SK-N-SH treated with all-trans-retinoic acid at 6 μM for 48 hours (cell line): ENCODE measurements around the gene EPHA6.

Experiments used
- ATAC-seq: fragments of 200-7000 bp; cut with Tn5 transposase; 3 replicates; pipeline ENCODE4 v1.9.1; 2020; ENCODE audit warnings: mild to moderate bottlenecking, moderate library complexity
- ARNTL ChIP-seq: fragments of 450-650 bp; formaldehyde crosslinking; IDR thresholded peaks from 2 replicates; pipeline ENCODE4 v1.5.0; 2020; ENCODE audit warnings: low read depth, mild to moderate bottlenecking, moderate library complexity, borderline replicate concordance
- BACH2 ChIP-seq: fragments of 250-450 bp; sonication (Bioruptor Pico); IDR thresholded peaks from 2 replicates; pipeline ENCODE4 v1.9.0; 2021; ENCODE audit warnings: mild to moderate bottlenecking, borderline replicate concordance
- CSDC2 ChIP-seq: fragments of 250-450 bp; sonication (Bioruptor Pico); IDR thresholded peaks from 2 replicates; pipeline ENCODE4 v1.5.0; 2020; ENCODE audit warnings: mild to moderate bottlenecking, moderate library complexity
- ESRRG ChIP-seq: fragments of 250-450 bp; sonication (Bioruptor Pico); IDR thresholded peaks from 2 replicates; pipeline ENCODE4 v1.6.1; 2021; ENCODE audit warnings: mild to moderate bottlenecking
- GLIS3 ChIP-seq: fragments of 250-450 bp; sonication (Bioruptor Pico); IDR thresholded peaks from 2 replicates; pipeline ENCODE4 v1.5.0; 2020; ENCODE audit warnings: mild to moderate bottlenecking, moderate library complexity
- ISL1 ChIP-seq: fragments of 250-450 bp; sonication (Bioruptor Pico); IDR thresholded peaks from 2 replicates; pipeline ENCODE4 v2.1.2; 2022; ENCODE audit warnings: mild to moderate bottlenecking, moderate library complexity
- OSR1 ChIP-seq: fragments of 250-450 bp; sonication (Bioruptor Pico); IDR thresholded peaks from 2 replicates; pipeline ENCODE4 v1.8.0; 2022; ENCODE audit warnings: moderate library complexity, mild to moderate bottlenecking, inconsistent platforms
- PATZ1 ChIP-seq: fragments of 250-450 bp; sonication (Bioruptor Pico); IDR thresholded peaks from 2 replicates; pipeline ENCODE4 v1.8.0; 2020; ENCODE audit warnings: mild to moderate bottlenecking, moderate library complexity, borderline replicate concordance
- PPARA ChIP-seq: fragments of 250-450 bp; sonication (Bioruptor Pico); IDR thresholded peaks from 2 replicates; pipeline ENCODE4 v1.5.0; 2020; ENCODE audit warnings: mild to moderate bottlenecking, borderline replicate concordance
- RARB ChIP-seq: fragments of 250-450 bp; sonication (Bioruptor Pico); IDR thresholded peaks from 2 replicates; pipeline ENCODE4 v1.8.0; 2021; ENCODE audit warnings: mild to moderate bottlenecking, moderate library complexity
- SNAI2 ChIP-seq: fragments of 250-450 bp; sonication (Bioruptor Pico); IDR thresholded peaks from 2 replicates; pipeline ENCODE4 v1.5.0; 2020; ENCODE audit warnings: mild to moderate bottlenecking, moderate library complexity
- TCF4 ChIP-seq: fragments of 250-450 bp; sonication (Bioruptor Pico); IDR thresholded peaks from 2 replicates; pipeline ENCODE4 v1.8.0; 2021; ENCODE audit warnings: mild to moderate bottlenecking, moderate library complexity, borderline replicate concordance
- TOX ChIP-seq: fragments of 250-450 bp; sonication (Bioruptor Pico); IDR thresholded peaks from 2 replicates; pipeline ENCODE4 v1.8.0; 2021; ENCODE audit warnings: mild to moderate bottlenecking, moderate library complexity, borderline replicate concordance
- TSHZ2 ChIP-seq: fragments of 250-450 bp; sonication (Bioruptor Pico); IDR thresholded peaks from 2 replicates; pipeline ENCODE4 v1.5.0; 2020; ENCODE audit warnings: mild to moderate bottlenecking, moderate library complexity
- ZC3H10 ChIP-seq: fragments of 250-450 bp; sonication (Bioruptor Pico); IDR thresholded peaks from 2 replicates; pipeline ENCODE4 v1.5.1; 2021; ENCODE audit warnings: mild to moderate bottlenecking, moderate library complexity
- ZFP30 ChIP-seq: fragments of 450-650 bp; formaldehyde crosslinking; IDR thresholded peaks from 2 replicates; pipeline ENCODE4 v1.5.0; 2022; ENCODE audit warnings: mild to moderate bottlenecking, moderate library complexity
- ZNF565 ChIP-seq: fragments of 450-650 bp; formaldehyde crosslinking; conservative IDR thresholded peaks from 2 replicates; pipeline ENCODE4 v1.5.0; 2020; ENCODE audit warnings: low read depth, mild to moderate bottlenecking, moderate library complexity
- ZNF70 ChIP-seq: fragments of 450-650 bp; formaldehyde crosslinking; IDR thresholded peaks from 2 replicates; pipeline ENCODE4 v1.5.0; 2020; ENCODE audit warnings: mild to moderate bottlenecking, moderate library complexity
- ZNF8 ChIP-seq: fragments of 450-650 bp; formaldehyde crosslinking; IDR thresholded peaks from 2 replicates; pipeline ENCODE4 v1.5.0; 2020; ENCODE audit warnings: mild to moderate bottlenecking, moderate library complexity
- TF ChIP-seq, protein P1 (sequence below): fragments of 250-450 bp; sonication (Bioruptor Pico); IDR thresholded peaks from 2 replicates; pipeline ENCODE4 v1.5.1; 2020; ENCODE audit warnings: low read depth, mild to moderate bottlenecking, moderate library complexity
- TF ChIP-seq, protein P2 (sequence below): fragments of 250-450 bp; sonication (Bioruptor Pico); IDR thresholded peaks from 2 replicates; pipeline ENCODE4 v1.8.0; 2021; ENCODE audit warnings: low read depth, mild to moderate bottlenecking, moderate library complexity, borderline replicate concordance

Gene EPHA6

GRCh38 chr3:97257942-97258697 is 443.7 kb downstream of the EPHA6 start:
- ATAC-seq, result no peak
- TF ChIP-seq OSR1 (CRISPR knock-in tag) (no peak), ESRRG (CRISPR knock-in tag) (no peak), ZNF565 (CRISPR knock-in tag) (no peak), BACH2 (CRISPR knock-in tag) (no peak), ARNTL (CRISPR knock-in tag) (no peak), GLIS3 (CRISPR knock-in tag) (no peak), ZC3H10 (CRISPR knock-in tag) (no peak), TOX (CRISPR knock-in tag) (no peak), SNAI2 (no peak)
- TF ChIP-seq, protein P1, sequence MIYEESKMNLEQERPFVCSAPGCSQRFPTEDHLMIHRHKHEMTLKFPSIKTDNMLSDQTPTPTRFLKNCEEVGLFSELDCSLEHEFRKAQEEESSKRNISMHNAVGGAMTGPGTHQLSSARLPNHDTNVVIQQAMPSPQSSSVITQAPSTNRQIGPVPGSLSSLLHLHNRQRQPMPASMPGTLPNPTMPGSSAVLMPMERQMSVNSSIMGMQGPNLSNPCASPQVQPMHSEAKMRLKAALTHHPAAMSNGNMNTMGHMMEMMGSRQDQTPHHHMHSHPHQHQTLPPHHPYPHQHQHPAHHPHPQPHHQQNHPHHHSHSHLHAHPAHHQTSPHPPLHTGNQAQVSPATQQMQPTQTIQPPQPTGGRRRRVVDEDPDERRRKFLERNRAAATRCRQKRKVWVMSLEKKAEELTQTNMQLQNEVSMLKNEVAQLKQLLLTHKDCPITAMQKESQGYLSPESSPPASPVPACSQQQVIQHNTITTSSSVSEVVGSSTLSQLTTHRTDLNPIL (CRISPR knock-in tag), result no peak
- TF ChIP-seq, all 23 proteins: peak for 0

- no peak for ATAC-seq
- no peak for TF ChIP-seq RARB (CRISPR knock-in tag)
- no peak for TF ChIP-seq TOX (CRISPR knock-in tag)
- TF ChIP-seq OSR1 (CRISPR knock-in tag), result no peak
- TF ChIP-seq ZNF565 (CRISPR knock-in tag), result no peak
- TF ChIP-seq, protein P1 (CRISPR knock-in tag), result no peak
- no peak for TF ChIP-seq PPARA (CRISPR knock-in tag)
- no peak for TF ChIP-seq ARNTL (CRISPR knock-in tag)
- no peak for TF ChIP-seq TSHZ2
- no peak for TF ChIP-seq ZFP30 (CRISPR knock-in tag)
- TF ChIP-seq ESRRG (CRISPR knock-in tag), result no peak
- TF ChIP-seq ZNF70 (CRISPR knock-in tag), result no peak
- no peak for TF ChIP-seq ZNF8 (CRISPR knock-in tag)
- TF ChIP-seq GLIS3 (CRISPR knock-in tag), result no peak
- no peak for TF ChIP-seq PATZ1 (CRISPR knock-in tag)
- TF ChIP-seq, protein P2, sequence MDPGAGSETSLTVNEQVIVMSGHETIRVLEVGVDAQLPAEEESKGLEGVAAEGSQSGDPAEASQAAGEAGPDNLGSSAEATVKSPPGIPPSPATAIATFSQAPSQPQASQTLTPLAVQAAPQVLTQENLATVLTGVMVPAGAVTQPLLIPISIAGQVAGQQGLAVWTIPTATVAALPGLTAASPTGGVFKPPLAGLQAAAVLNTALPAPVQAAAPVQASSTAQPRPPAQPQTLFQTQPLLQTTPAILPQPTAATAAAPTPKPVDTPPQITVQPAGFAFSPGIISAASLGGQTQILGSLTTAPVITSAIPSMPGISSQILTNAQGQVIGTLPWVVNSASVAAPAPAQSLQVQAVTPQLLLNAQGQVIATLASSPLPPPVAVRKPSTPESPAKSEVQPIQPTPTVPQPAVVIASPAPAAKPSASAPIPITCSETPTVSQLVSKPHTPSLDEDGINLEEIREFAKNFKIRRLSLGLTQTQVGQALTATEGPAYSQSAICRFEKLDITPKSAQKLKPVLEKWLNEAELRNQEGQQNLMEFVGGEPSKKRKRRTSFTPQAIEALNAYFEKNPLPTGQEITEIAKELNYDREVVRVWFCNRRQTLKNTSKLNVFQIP (CRISPR knock-in tag), result no peak
- no peak for TF ChIP-seq BACH2 (CRISPR knock-in tag)
- no peak for TF ChIP-seq ISL1 (CRISPR knock-in tag)
Measured at GRCh38 chr3:97259263-97259662, 444.9 kb downstream of the EPHA6 start.

DNA sequence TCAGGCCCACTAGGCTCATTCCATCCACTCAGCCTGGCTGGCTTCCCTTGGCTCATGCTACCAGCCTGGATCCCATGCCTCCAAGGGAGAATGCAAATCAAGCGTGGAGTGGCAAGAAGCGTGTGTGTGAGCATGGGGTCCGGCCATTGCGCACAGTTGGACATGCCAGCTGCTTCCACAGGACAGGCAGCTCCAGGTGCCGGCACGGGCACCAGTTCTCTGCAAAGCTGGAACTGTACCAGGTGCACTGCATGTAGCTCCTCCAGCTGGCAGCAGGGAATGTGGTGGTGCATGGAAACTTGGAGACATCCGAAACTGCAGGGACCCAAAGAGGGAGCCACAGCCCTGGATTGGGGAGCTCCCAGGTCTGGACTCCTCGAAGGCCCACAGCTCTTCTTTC is 449.8 kb downstream of the EPHA6 start:
- no peak for TF ChIP-seq CSDC2
- TF ChIP-seq, protein P2 (CRISPR knock-in tag), result no peak
- TF ChIP-seq TCF4 (CRISPR knock-in tag), result no peak
- no peak for TF ChIP-seq TSHZ2
- ATAC-seq, result no peak
